Measurements from ENCODE around the gene HSD17B8.

The HSD17B8 gene

GRCh38 chr6:33183071-33183683 lies 21.3 kb upstream of the HSD17B8 start:
- peaks cover 16% of the 10 kb centered on the region for H3K4me1 ChIP-seq (ENCODE audit: insufficient read depth, low read length)
- ATAC-seq (ENCODE audit: insufficient read depth, low read depth) (peak; percentile 40; the same call in 1 of the 3 replicates), DNase-seq (no peak)
- no peak overlapping the region for H3K9ac ChIP-seq (ENCODE audit: low read depth, low read length)
- peak overlapping the region; percentile 91 for H2AFZ ChIP-seq (ENCODE audit: low read depth, low read length)
- H3K27ac ChIP-seq (ENCODE audit: low read length): peak overlapping the region; percentile 69
- H4K20me1 ChIP-seq (ENCODE audit: insufficient read depth, low read length): no peaks in the 10 kb centered on the region
- 0 out of 2 replicates have a peak overlapping the region, but pooled peaks have one; percentile 0 for H3K4me2 ChIP-seq (ENCODE audit: insufficient read depth, low read length)
- peaks cover 3% of the 10 kb centered on the region for H3K9me3 ChIP-seq (ENCODE audit: insufficient read depth, low read length, severe bottlenecking)
- H3K36me3 ChIP-seq (ENCODE audit: insufficient read depth, low read length): no peaks in the 10 kb centered on the region
- no peaks in the 10 kb centered on the region for H3K79me2 ChIP-seq (ENCODE audit: insufficient read depth, low read length)
- no peak for TF ChIP-seq EZH2 (IDR thresholded peaks at IDR 0.05; ENCODE audit: borderline replicate concordance, low read depth, low read length, severe bottlenecking)
- no peak for TF ChIP-seq CTCF (IDR thresholded peaks at IDR 0.05; ENCODE audit: borderline replicate concordance, extremely low read depth, low read length, poor library complexity, severe bottlenecking)
- peak overlapping the region in 1 of 2 experiments; percentile 22; a peak in 1 of 4 replicates for H3K4me3 ChIP-seq (ENCODE audit: low read depth in 1 of 2, low read length in 2 of 2)
- H3K27me3 ChIP-seq (ENCODE audit: insufficient read depth, low read length, poor library complexity): no peaks in the 10 kb centered on the region

- Histone ChIP-seq H3K27me3 (ENCODE audit: insufficient read depth, low read length, poor library complexity) (no peaks in the 10 kb centered on the region), H3K36me3 (ENCODE audit: insufficient read depth, low read length) (no peaks in the 10 kb centered on the region), H3K9me3 (ENCODE audit: insufficient read depth, low read length, severe bottlenecking) (peaks cover 3% of the 10 kb centered on the region), H3K27ac (ENCODE audit: low read length) (no peak overlapping the region), H3K4me1 (ENCODE audit: insufficient read depth, low read length) (peaks cover 16% of the 10 kb centered on the region), H3K9ac (ENCODE audit: low read depth, low read length) (no peak overlapping the region), H3K79me2 (ENCODE audit: insufficient read depth, low read length) (no peaks in the 10 kb centered on the region), H4K20me1 (ENCODE audit: insufficient read depth, low read length) (no peaks in the 10 kb centered on the region), H2AFZ (ENCODE audit: low read depth, low read length) (no peak overlapping the region), H3K4me3 (ENCODE audit: low read depth in 1 of 2, low read length in 2 of 2) (no peak overlapping the region), H3K4me2 (ENCODE audit: insufficient read depth, low read length) (no peak overlapping the region)
- DNase-seq: no peak
- ATAC-seq (ENCODE audit: insufficient read depth, low read depth): no peak
- TF ChIP-seq CTCF (IDR thresholded peaks at IDR 0.05; ENCODE audit: borderline replicate concordance, extremely low read depth, low read length, poor library complexity, severe bottlenecking) (no peak), EZH2 (IDR thresholded peaks at IDR 0.05; ENCODE audit: borderline replicate concordance, low read depth, low read length, severe bottlenecking) (no peak)
Observed at GRCh38 chr6:33185190-33185589, 19.3 kb upstream of the HSD17B8 start.

GRCh38 chr6:33185654-33186187 lies 18.7 kb upstream of the HSD17B8 start:
- Histone ChIP-seq H2AFZ (ENCODE audit: low read depth, low read length) (no peak overlapping the region), H3K4me3 (ENCODE audit: low read depth in 1 of 2, low read length in 2 of 2) (no peak overlapping the region), H4K20me1 (ENCODE audit: insufficient read depth, low read length) (no peaks in the 10 kb centered on the region), H3K36me3 (ENCODE audit: insufficient read depth, low read length) (no peaks in the 10 kb centered on the region), H3K4me2 (ENCODE audit: insufficient read depth, low read length) (no peak overlapping the region), H3K27me3 (ENCODE audit: insufficient read depth, low read length, poor library complexity) (no peaks in the 10 kb centered on the region), H3K4me1 (ENCODE audit: insufficient read depth, low read length) (peaks cover 16% of the 10 kb centered on the region), H3K27ac (ENCODE audit: low read length) (no peak overlapping the region), H3K79me2 (ENCODE audit: insufficient read depth, low read length) (no peaks in the 10 kb centered on the region), H3K9ac (ENCODE audit: low read depth, low read length) (no peak overlapping the region), H3K9me3 (ENCODE audit: insufficient read depth, low read length, severe bottlenecking) (peaks cover 3% of the 10 kb centered on the region)
- ATAC-seq (ENCODE audit: insufficient read depth, low read depth) (no peak), DNase-seq (no peak)
- TF ChIP-seq CTCF (IDR thresholded peaks at IDR 0.05; ENCODE audit: borderline replicate concordance, extremely low read depth, low read length, poor library complexity, severe bottlenecking) (no peak), EZH2 (IDR thresholded peaks at IDR 0.05; ENCODE audit: borderline replicate concordance, low read depth, low read length, severe bottlenecking) (no peak)

Data from DND-41 (cell line).